Lower lobe of right lung (tissue), 2 donors: ENCODE measurements around the gene JARID2. TPM values are rescaled to one million over a fixed set of nuclear protein-coding genes. Genes with fewer than 3 reads are reported as not detected.

Experiments
- ATAC-seq, 2 donors: fragments of 200-7000 bp; cut with Tn5 transposase; one replicate each; pipeline ENCODE4 v1.9.1; 2020 to 2022; ENCODE audit warnings: mild to moderate bottlenecking in 2 of 2, moderate library complexity in 2 of 2
- DNase-seq: peaks from one replicate; pipeline ENCODE4 v3.0.0-alpha.2; 2020
- H3K27ac ChIP-seq: fragments of 200-600 bp; one replicate; pipeline ENCODE4 v1.8.0; 2022
- H3K27me3 ChIP-seq: fragments of 200-600 bp; one replicate; pipeline ENCODE4 v1.8.0; 2022; ENCODE audit warnings: low read depth
- H3K36me3 ChIP-seq: fragments of 200-600 bp; one replicate; pipeline ENCODE4 v1.8.0; 2022; ENCODE audit warnings: mild to moderate bottlenecking
- H3K4me1 ChIP-seq: fragments of 200-600 bp; one replicate; pipeline ENCODE4 v1.8.0; 2022
- H3K4me3 ChIP-seq: fragments of 200-600 bp; one replicate; pipeline ENCODE4 v1.8.0; 2022; ENCODE audit warnings: mild to moderate bottlenecking
- H3K9me3 ChIP-seq: fragments of 200-600 bp; one replicate; pipeline ENCODE4 v1.8.0; 2022
- CTCF ChIP-seq: fragments of 200-600 bp; IDR thresholded peaks from one replicate; pipeline ENCODE4 v1.8.0; 2022; ENCODE audit warnings: antibody characterized with exemption, mild to moderate bottlenecking
- intact Hi-C: fragments of 100-400 bp; cut with DNase I; formaldehyde crosslinking; loops from one replicate; pipeline ENCODE4 v1.11.0; 2022
- total RNA-seq: library from RNA; stranded (reverse); fragmentation: NEBNext Ultra II Directional; extraction: Animal tissue kit (Norgen Biotek cat#: 25700); gene quantifications from one replicate; pipeline ENCODE4 v1.2.1, GENCODE V29; 2021
- donor health status: DM: no; HTN: yes; CAD: no; lungs with severe emphysema.

Gene JARID2
- total RNA-seq, 1 donor from 2014 or later = 16.0 TPM

- H3K27ac ChIP-seq = no peak overlapping the region
- H3K27me3 ChIP-seq = no peaks in the 10 kb centered on the region
- H3K9me3 ChIP-seq = no peaks in the 10 kb centered on the region
- no peak for DNase-seq
- no peaks in the 10 kb centered on the region for H3K36me3 ChIP-seq
- no peak for TF ChIP-seq CTCF
- ATAC-seq = no peak
- H3K4me3 ChIP-seq = no peak overlapping the region
- no peaks in the 10 kb centered on the region for H3K4me1 ChIP-seq
- intact Hi-C loops = no loop called here
Observed at GRCh38 chr6:15232836-15233510, 12.9 kb upstream of the JARID2 start.

GRCh38 chr6:15234068-15234758 is 11.7 kb upstream of the JARID2 start:
- no peaks in the 10 kb centered on the region for H3K27me3 ChIP-seq
- H3K4me1 ChIP-seq = peaks cover under 1% of the 10 kb centered on the region
- no peak for DNase-seq
- intact Hi-C loops = no loop called here
- H3K36me3 ChIP-seq = no peaks in the 10 kb centered on the region
- no peak for TF ChIP-seq CTCF
- H3K9me3 ChIP-seq = no peaks in the 10 kb centered on the region
- H3K27ac ChIP-seq = no peak overlapping the region
- no peak for ATAC-seq
- no peak overlapping the region for H3K4me3 ChIP-seq

DNA sequence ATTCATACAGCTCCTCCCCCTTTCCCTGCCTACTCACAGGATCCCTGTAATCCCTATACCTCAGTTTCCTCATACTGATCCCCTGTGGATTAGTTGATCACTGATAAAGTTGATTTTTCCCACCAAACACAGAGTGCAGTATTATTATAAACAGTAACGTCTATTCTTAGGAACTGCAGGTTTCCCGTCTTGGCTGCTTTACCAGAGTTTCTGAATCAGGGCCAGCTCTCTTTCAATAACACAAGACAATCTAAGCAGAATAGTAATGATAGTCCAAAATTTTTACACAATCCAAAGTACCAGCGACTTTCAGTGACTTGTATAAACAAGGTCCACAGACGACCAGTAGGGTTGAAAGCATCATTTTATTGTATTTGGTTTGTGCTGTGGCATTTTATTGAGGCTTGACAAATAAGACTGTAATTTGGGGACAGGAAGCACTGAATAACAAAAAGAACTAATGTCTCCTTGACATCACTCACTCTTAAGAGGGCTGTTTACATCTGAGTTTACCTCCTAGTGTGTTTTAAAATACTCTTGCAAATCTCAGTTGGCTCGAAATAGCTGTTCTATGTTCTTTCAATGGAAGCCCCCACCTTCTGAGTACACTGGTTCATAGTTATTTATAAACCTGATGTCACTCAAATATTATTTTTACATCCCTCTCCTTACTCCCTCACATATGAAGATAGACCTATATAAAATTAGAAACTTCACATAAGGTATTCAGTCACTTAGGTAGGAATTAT is 6.1 kb upstream of the JARID2 start:
- Histone ChIP-seq H3K36me3 (no peaks in the 10 kb centered on the region), H3K27me3 (no peaks in the 10 kb centered on the region), H3K4me1 (peaks cover 15% of the 10 kb centered on the region), H3K9me3 (no peaks in the 10 kb centered on the region), H3K27ac (no peak overlapping the region), H3K4me3 (no peak overlapping the region)
- no peak for ATAC-seq
- DNase-seq = no peak
- TF ChIP-seq CTCF = no peak
- intact Hi-C loops = no loop called here

DNA sequence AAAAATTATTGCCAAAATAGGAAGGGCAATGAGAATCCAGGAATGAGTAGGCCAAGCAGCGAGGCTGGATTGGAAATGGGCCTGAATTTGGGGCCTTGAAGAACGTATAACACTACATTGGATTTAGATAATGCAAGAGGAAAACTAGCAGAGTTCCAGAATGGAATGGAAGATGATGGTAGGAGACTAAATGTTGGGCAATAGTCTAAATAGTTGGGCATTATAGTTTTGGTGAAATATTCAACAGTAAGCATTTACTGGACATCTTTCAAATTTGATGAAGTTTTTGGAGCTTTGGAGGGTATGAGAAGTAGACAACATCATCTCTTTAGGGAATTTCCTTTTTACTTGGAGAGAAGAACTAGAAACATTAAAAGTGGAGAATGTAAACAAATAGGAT is 3.4 kb upstream of the JARID2 start:
- Histone ChIP-seq H3K36me3 (no peaks in the 10 kb centered on the region), H3K9me3 (no peaks in the 10 kb centered on the region), H3K4me3 (no peak overlapping the region), H3K27me3 (no peaks in the 10 kb centered on the region), H3K4me1 (peaks cover 19% of the 10 kb centered on the region), H3K27ac (no peak overlapping the region)
- ATAC-seq (no peak), DNase-seq (no peak)
- no peak for TF ChIP-seq CTCF
- intact Hi-C loops = no loop called here

GRCh38 chr6:15242937-15243614 is 2.8 kb upstream of the JARID2 start:
- H3K4me3 ChIP-seq = no peak overlapping the region
- H3K27me3 ChIP-seq = no peaks in the 10 kb centered on the region
- TF ChIP-seq CTCF = no peak
- DNase-seq (no peak), ATAC-seq (no peak)
- no peaks in the 10 kb centered on the region for H3K36me3 ChIP-seq
- H3K27ac ChIP-seq = no peak overlapping the region
- H3K9me3 ChIP-seq = no peaks in the 10 kb centered on the region
- intact Hi-C loops = no loop called here
- peaks cover 19% of the 10 kb centered on the region for H3K4me1 ChIP-seq
